CD4-positive, alpha-beta T cell treated with Interferon gamma for 1 hour (primary cell): ENCODE measurements around the gene KISS1R.

ENCODE experiments used
- DNase-seq: peaks from one replicate; pipeline ENCODE4 v3.0.0-alpha.2; 2020

KISS1R gene

GRCh38 chr19:925087-925525, 8.0 kb downstream of the KISS1R start:
- DNase-seq = no peak

DNA sequence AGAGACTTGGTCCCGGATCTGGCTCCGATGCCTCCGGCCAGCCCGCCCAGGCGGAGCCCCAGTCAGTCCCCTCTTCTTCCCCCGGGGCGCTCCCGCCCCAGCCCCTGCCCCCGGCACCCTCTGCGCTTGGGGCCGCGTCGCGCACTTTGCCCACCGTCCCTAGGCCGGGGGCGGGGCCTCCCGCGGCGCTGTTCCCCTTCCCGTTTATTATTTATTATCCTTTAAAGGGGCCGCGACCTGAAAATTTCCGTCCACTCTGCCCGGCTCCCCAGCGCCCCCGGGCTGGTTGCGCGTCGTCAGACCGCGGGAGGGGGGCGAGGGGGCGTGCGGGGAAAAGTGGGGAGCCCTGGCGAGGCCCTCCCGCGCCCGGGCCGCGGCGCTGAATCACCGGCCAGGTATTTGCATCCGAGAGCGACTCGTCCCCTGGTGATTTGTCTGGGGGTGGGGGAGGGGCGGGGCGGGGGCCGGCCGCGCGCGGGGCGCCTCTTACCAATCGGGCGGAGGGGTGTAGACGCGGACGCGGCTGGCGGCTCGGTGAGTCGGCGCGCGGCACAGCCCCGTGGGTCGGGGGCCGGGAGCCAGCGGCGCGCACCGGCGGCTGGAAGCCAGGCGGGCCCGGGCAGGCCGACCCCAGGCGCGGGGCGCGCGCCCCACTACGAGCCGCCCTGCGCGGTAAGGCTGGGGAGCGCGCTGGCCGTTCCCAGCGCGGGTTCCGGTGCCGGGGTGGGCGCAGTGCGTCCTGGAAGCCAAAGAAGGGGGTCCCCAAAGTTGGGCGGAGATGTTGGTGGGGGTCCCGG, 8.6 kb downstream of the KISS1R start, which contains the start of gene ARID3A:
ARID3A (plus strand) TSS at position 510 of the 797 bp plus-strand sequence. CDS start 3,494 bp downstream, outside the sequence.
- DNase-seq = peak; percentile 66

- no peak for DNase-seq
These were observed 9.1 kb downstream of the KISS1R start for GRCh38 chr19:926323-926588.

DNA sequence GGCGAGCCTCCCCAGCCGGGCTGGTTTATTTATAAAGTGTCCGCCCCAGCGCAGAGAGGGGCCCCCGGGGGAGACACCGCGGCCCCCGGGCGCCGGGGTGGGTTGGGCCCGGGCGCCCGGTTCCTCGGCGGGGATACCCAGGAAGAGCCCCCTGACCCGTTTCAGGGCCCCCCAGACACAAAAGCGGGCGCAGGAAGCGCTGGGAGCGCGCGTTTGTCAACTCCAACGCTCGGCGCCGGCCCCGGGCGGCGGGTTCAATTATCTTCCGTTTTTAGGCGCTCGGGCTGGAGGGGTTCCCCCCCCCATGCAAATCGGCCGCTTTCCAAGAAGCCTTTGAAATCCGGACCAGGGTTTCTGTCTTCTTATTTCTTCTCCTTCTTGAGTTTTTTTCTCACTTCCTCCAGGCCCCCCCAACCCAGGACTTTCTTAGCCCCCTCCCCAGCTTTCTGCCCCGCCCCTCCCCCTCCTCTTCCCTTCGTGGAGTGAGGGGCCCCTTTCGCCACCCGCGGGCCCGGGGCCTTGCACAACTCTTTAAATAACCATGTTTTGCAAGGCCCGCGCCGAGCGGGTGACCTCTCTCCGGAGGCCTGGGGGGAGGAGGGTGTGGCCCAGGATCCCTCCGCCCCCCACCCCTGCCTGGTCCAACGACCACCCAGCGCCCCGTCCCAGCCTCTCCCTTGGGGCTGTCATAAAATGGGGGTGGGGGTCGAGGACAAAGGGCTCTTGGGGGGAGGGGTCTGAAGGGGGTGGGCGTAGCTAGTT, 9.6 kb downstream of the KISS1R start:
- DNase-seq = peak; percentile 52

DNA sequence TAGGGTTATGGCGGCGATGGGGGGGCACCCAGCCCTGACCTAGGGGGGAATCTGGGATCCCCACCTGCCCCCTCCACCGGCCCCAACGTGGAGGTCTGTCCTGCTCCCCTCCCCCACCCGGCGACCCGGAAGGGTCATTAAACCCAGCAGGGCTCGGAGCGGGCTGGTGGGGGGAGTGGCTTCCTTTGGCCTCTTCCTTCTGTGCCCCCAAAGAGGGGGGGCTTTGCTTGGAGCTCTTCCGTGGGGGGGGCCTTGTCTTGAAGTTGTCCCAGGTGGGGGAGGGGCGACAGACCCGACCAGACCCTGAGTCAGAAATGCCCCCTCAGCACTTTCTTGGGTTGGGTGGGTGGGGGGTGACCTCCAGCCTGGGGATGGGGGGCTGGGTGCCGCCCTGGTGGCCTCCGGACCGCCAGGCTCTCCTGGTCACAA, 10.2 kb downstream of the KISS1R start:
- DNase-seq = no peak

DNA sequence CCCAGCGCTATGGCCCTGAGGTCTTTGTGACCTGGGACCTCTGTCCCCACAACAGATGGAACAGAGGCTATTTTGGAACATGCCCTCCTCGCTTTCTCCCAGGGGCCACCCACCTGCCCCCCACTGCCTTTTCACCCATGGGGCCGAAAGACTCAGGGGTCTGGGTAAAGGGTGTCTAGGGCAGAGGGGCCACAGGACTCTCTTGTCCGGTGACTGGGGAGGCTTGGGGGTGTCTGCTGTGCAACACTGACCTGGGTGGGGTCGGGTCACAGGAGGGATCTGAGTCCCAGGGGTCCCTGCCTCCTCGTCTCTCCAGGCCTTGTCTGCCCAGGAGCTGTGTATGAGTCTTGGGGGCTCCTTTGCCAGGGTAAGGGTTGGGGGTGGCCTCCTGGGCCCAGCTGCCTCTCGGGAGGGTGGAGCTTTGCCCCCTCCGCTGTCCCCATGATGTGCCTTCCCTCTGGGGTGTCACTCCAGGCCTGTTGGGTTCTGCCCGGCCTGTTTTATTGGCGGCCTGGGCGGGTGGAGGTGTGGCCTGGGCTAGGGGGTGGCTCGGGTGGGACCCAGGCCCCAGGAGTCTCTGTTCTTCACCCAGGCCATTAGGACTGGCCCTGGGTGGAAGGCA, 10.8 kb downstream of the KISS1R start:
- no peak for DNase-seq

- DNase-seq = no peak
These were observed 11.5 kb downstream of the KISS1R start for GRCh38 chr19:928471-929202.

- no peak for DNase-seq
These were observed 12.2 kb downstream of the KISS1R start for GRCh38 chr19:929203-929890.

- DNase-seq = no peak
These were observed 12.7 kb downstream of the KISS1R start for GRCh38 chr19:929891-930258.

GRCh38 chr19:931860-932647, 14.9 kb downstream of the KISS1R start:
- DNase-seq = no peak

- DNase-seq = peak; percentile 33
These were observed 15.8 kb downstream of the KISS1R start for GRCh38 chr19:932648-933552.

DNA sequence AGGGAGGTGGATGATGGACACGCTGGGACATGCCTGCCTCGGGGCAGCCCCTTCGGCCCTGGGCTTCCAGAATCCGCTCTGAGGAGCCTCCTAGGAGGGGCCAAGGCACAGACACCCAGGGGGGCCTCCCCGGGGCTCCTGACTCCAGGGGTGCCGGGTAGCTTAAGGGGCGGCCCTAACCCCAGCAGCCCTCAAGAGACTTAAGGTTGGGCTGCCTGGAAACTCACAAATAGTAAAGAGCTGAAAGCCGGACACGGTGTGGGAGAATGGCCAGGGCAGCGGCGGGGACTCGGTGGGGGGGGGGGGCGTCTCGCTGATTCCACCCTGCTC, 16.4 kb downstream of the KISS1R start:
- no peak for DNase-seq

DNA sequence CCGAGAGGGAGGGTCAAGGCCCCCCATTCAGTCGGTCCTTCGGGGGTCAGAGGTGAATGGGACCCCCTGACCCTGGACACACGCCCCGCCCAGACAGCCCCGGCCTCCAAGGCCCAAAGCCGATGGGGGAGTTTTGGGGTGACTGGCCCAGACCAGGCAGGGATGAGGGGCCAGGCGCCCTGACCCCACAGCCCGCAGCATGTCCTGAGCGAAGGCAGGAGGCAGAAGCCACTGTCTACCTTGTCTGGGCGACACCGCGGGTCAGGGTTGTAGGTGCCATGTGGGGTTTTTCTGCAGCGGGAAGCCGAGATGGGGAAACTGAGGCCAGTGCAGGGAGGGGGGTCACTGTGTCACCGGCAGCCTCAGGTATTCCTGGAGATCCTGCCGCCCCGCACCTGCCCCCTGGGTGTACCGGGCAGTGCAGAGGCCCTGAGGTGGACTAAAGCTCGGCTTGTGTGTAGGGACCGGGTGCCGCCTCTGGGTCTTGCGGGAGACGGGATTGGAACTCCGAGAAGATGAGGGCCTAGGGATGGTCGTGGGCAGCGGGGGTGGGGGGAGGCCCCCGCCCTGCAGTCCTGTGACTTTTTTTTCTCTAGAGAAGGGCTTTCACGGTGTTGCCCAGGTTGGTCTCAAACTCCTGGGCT, 17.2 kb downstream of the KISS1R start:
- no peak for DNase-seq

GRCh38 chr19:934865-935479, 17.8 kb downstream of the KISS1R start:
- DNase-seq = peak; percentile 41

DNA sequence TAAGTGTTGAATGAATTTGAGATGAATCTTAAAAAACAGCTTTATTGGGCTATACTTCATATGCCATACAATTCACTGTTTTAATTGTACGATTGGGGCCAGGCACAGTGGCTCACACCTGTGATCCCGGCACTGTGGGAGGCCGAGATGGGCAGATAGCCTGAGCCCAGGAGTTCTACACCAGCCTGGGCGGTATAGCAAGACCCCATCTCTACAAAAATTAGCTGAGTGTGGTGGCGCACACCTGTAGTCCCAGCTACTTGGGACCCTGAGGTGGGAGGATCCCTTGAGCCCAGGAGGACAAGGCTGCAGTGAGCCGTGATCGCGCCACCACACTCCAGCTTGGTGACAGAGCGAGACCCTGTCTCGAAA, 19.0 kb downstream of the KISS1R start:
- DNase-seq = no peak

- DNase-seq = peak; percentile 64
These were observed 20.1 kb downstream of the KISS1R start for GRCh38 chr19:937259-937694.

DNA sequence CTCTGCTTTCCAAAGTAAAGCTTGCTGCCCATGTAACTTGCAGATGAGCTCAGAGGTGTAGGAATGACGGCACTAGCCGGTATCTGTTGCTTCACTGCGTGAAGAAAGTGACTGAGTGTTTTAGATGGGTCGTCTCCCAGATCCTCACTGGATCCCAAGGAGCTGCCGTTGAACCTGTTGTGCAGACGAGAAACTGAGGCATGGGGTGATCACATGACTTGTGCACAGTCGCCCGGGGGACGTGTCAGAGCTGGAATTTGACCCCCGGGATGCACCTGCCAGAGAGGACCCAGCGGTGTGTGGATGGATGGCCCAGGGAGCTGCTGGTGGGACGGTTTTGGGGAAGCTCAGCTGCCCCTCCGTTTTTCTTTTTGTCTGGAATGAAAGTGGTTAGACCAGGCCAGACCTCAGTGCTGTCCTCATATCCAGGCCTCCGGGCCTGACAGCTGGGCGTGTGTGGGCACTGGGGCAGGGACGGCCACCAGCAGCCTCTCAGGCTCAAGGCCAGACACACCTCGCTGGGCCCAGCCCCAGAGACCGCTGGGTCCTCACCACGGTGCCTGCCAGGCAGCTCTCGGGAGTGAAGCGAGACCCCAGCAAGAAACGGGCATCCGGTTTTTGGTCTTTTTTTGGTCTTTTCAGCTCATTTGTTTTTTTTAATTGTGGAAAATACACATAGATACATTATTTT, 21.2 kb downstream of the KISS1R start:
- no peak for DNase-seq

- DNase-seq = no peak
These were observed 22.3 kb downstream of the KISS1R start for GRCh38 chr19:939439-939838.

- no peak for DNase-seq
These were observed 22.8 kb downstream of the KISS1R start for GRCh38 chr19:939922-940321.
